ENCODE measurements around the gene LY6G5C. TPM values are rescaled to one million over a fixed set of nuclear protein-coding genes. Genes with fewer than 3 reads are reported as not detected.

Gene LY6G5C
- total and polyA plus RNA-seq, 9 of the 15 experiments (the other 6 are each of a cell fraction or from before 2014, with no cell fraction given), result 0.10 to 0.67 (median 0.46) TPM; not detected in 4

GRCh38 chr6:31676904-31677303 is 4.0 kb downstream of the LY6G5C start (continued):
- TF ChIP-seq ZNF347 (CRISPR knock-in tag; IDR thresholded peaks at IDR 0.05; ENCODE audit: low read depth), result no peak
- TF ChIP-seq NFXL1 (CRISPR knock-in tag; IDR thresholded peaks at IDR 0.05), result no peak
- no peak for TF ChIP-seq MEF2A (IDR thresholded peaks at IDR 0.05; ENCODE audit: control insufficient read depth, low read depth, low read length)
- no peak for TF ChIP-seq NR1H2 (CRISPR knock-in tag; IDR thresholded peaks at IDR 0.05)
- no peak for TF ChIP-seq ZKSCAN1 (IDR thresholded peaks at IDR 0.05; ENCODE audit: low read depth, low read length)
- 0 out of 2 replicates have a peak, but pooled peaks have one; percentile 31 for TF ChIP-seq CC2D1A (IDR thresholded peaks at IDR 0.05)
- TF ChIP-seq MCM3 (IDR thresholded peaks at IDR 0.05), result 0 out of 2 replicates have a peak, but pooled peaks have one; percentile 17
- TF ChIP-seq ZNF175 (CRISPR knock-in tag; IDR thresholded peaks at IDR 0.05; ENCODE audit: low read depth), result no peak
- no peak for TF ChIP-seq ID3 (CRISPR knock-in tag; IDR thresholded peaks at IDR 0.05)
- no peak for TF ChIP-seq ID3 (tag; IDR thresholded peaks at IDR 0.05)
- no peak for TF ChIP-seq DLX4 (CRISPR knock-in tag; IDR thresholded peaks at IDR 0.05)
- TF ChIP-seq MGA (IDR thresholded peaks at IDR 0.05), result no peak
- TF ChIP-seq ZNF398 (CRISPR knock-in tag; IDR thresholded peaks at IDR 0.05), result no peak
- no peak for TF ChIP-seq EGR1 (conservative IDR thresholded peaks at IDR 0.05)
